ENCODE data around the gene GBX2.
"Not testable (repeated sequence)": the region's sequence is repeated elsewhere in the genome, so short reads cannot be mapped to it uniquely, and the experiment has no call there.

Gene GBX2

GRCh38 chr2:236155406-236155805 lies 12.8 kb downstream of the GBX2 start:
- no peak for DNase-seq

- DNase-seq: no peak
Measured at GRCh38 chr2:236146436-236146835, 21.8 kb downstream of the GBX2 start.

- DNase-seq: no peak
Measured at GRCh38 chr2:236143811-236144210, 24.4 kb downstream of the GBX2 start.

- not testable (repeated sequence) for DNase-seq
Measured at GRCh38 chr2:236141616-236142015, 26.6 kb downstream of the GBX2 start.

- DNase-seq: no peak
Measured at GRCh38 chr2:236137066-236137465, 31.1 kb downstream of the GBX2 start.

- no peak for DNase-seq
Measured at GRCh38 chr2:236136538-236136937, 31.6 kb downstream of the GBX2 start.

GRCh38 chr2:236133410-236134012 lies 34.7 kb downstream of the GBX2 start:
- no peak for DNase-seq

- no peak for DNase-seq
Measured at GRCh38 chr2:236131073-236131692, 37.0 kb downstream of the GBX2 start.

GRCh38 chr2:236130349-236130998 lies 37.7 kb downstream of the GBX2 start:
- no peak for DNase-seq

- no peak for DNase-seq
Measured at GRCh38 chr2:236129935-236130334, 38.3 kb downstream of the GBX2 start.

GRCh38 chr2:236128321-236128720 lies 39.9 kb downstream of the GBX2 start:
- DNase-seq: no peak

GRCh38 chr2:236127010-236127409 lies 41.2 kb downstream of the GBX2 start:
- DNase-seq: no peak

GRCh38 chr2:236125541-236125940 lies 42.6 kb downstream of the GBX2 start:
- no peak for DNase-seq

GRCh38 chr2:236124182-236124893 lies 43.8 kb downstream of the GBX2 start:
- no peak for DNase-seq

- DNase-seq: no peak
Measured at GRCh38 chr2:236123716-236124115, 44.5 kb downstream of the GBX2 start.

GRCh38 chr2:236122236-236122635 lies 46.0 kb downstream of the GBX2 start:
- no peak for DNase-seq

- DNase-seq: no peak
Measured at GRCh38 chr2:236121546-236121945, 46.6 kb downstream of the GBX2 start.

GRCh38 chr2:236120829-236121228 lies 47.4 kb downstream of the GBX2 start:
- DNase-seq: no peak

GRCh38 chr2:236120141-236120601 lies 48.0 kb downstream of the GBX2 start:
- no peak for DNase-seq

GRCh38 chr2:236119476-236119875 lies 48.7 kb downstream of the GBX2 start:
- DNase-seq: no peak

GRCh38 chr2:236119003-236119402 lies 49.2 kb downstream of the GBX2 start:
- DNase-seq: no peak

- DNase-seq: no peak
Measured at GRCh38 chr2:236117861-236118269, 50.3 kb downstream of the GBX2 start.

- no peak for DNase-seq
Measured at GRCh38 chr2:236117401-236117800, 50.8 kb downstream of the GBX2 start.
